ENCODE measurements around the gene FBXW7. TPM values are rescaled to one million over a fixed set of nuclear protein-coding genes. Genes with fewer than 3 reads are reported as not detected.
"Not testable (repeated sequence)": the region's sequence is repeated elsewhere in the genome, so short reads cannot be mapped to it uniquely, and the experiment has no call there.

FBXW7 gene
- total and polyA plus RNA-seq, 2 experiments from 2014 or later = 16.2 to 43.5 TPM

- Histone ChIP-seq H3K4me1 (ENCODE audit: insufficient read depth) (no peaks in the 10 kb centered on the region), H3K4me2 (no peak overlapping the region), H3K36me3 (replicated peaks; ENCODE audit: insufficient read depth, low read depth) (no peaks in the 10 kb centered on the region), H4K20me1 (ENCODE audit: insufficient read depth, poor library complexity, severe bottlenecking) (no peaks in the 10 kb centered on the region), H3K79me2 (peaks cover 2% of the 10 kb centered on the region), H2AFZ (no peak overlapping the region), H3K4me3 (no peak overlapping the region), H3K9me3 (ENCODE audit: low read depth) (no peaks in the 10 kb centered on the region), H3K27ac (no peak overlapping the region), H3K9me2 (replicated peaks; ENCODE audit: insufficient read depth) (no peaks in the 10 kb centered on the region), H3K27me3 (no peaks in the 10 kb centered on the region)
- no peak for DNase-seq (ENCODE audit: low spot score)
- no peak for TF ChIP-seq CTCF (IDR thresholded peaks at IDR 0.05; ENCODE audit: poor library complexity)
- 80% methylated on average over 2 of the region's 2 CpGs for WGBS (ENCODE audit: low lambda C conversion rate, missing lambda C conversion rate)
These were observed 9.2 kb upstream of the FBXW7 start for GRCh38 chr4:152545088-152545487.

GRCh38 chr4:152544533-152544932 is 8.6 kb upstream of the FBXW7 start:
- H3K4me1 ChIP-seq (ENCODE audit: insufficient read depth); H3K36me3 ChIP-seq (replicated peaks; ENCODE audit: insufficient read depth, low read depth); H3K79me2 ChIP-seq; H2AFZ ChIP-seq; H4K20me1 ChIP-seq (ENCODE audit: insufficient read depth, poor library complexity, severe bottlenecking); H3K9me2 ChIP-seq (replicated peaks; ENCODE audit: insufficient read depth); H3K4me3 ChIP-seq; H3K27me3 ChIP-seq; DNase-seq (ENCODE audit: low spot score); H3K9me3 ChIP-seq (ENCODE audit: low read depth); H3K4me2 ChIP-seq; H3K27ac ChIP-seq: not testable (repeated sequence)
- 94% methylated on average over 8 of the region's 8 CpGs for WGBS (ENCODE audit: low lambda C conversion rate, missing lambda C conversion rate)

- H3K4me1 ChIP-seq (ENCODE audit: insufficient read depth) = peaks cover 16% of the 10 kb centered on the region
- H3K9me3 ChIP-seq (ENCODE audit: low read depth) = no peaks in the 10 kb centered on the region
- no peaks in the 10 kb centered on the region for H3K9me2 ChIP-seq (replicated peaks; ENCODE audit: insufficient read depth)
- H3K27me3 ChIP-seq = no peaks in the 10 kb centered on the region
- H3K4me2 ChIP-seq = no peak overlapping the region
- H3K4me3 ChIP-seq = no peak overlapping the region
- H2AFZ ChIP-seq = no peak overlapping the region
- no peaks in the 10 kb centered on the region for H3K36me3 ChIP-seq (replicated peaks; ENCODE audit: insufficient read depth, low read depth)
- peaks cover 8% of the 10 kb centered on the region for H4K20me1 ChIP-seq (ENCODE audit: insufficient read depth, poor library complexity, severe bottlenecking)
- H3K79me2 ChIP-seq = peaks cover 33% of the 10 kb centered on the region
- H3K27ac ChIP-seq = no peak overlapping the region
- TF ChIP-seq CTCF (IDR thresholded peaks at IDR 0.05; ENCODE audit: poor library complexity) = no peak
- TF ChIP-seq EZH2phosphoT487 (IDR thresholded peaks at IDR 0.05; ENCODE audit: low read depth, severe bottlenecking, unreplicated experiment) = no peak
- no peak for TF ChIP-seq EZH2 (IDR thresholded peaks at IDR 0.05; ENCODE audit: borderline replicate concordance)
- DNase-seq (ENCODE audit: low spot score) = no peak
- 98% methylated on average over 13 of the region's 13 CpGs for whole genome bisulfite sequencing (ENCODE audit: low lambda C conversion rate, missing lambda C conversion rate)
These were observed 5.0 kb upstream of the FBXW7 start for GRCh38 chr4:152540941-152541340.

- Histone ChIP-seq H4K20me1 (ENCODE audit: insufficient read depth, poor library complexity, severe bottlenecking) (peaks cover 8% of the 10 kb centered on the region), H3K9me2 (replicated peaks; ENCODE audit: insufficient read depth) (no peaks in the 10 kb centered on the region), H3K79me2 (peaks cover 37% of the 10 kb centered on the region), H3K36me3 (replicated peaks; ENCODE audit: insufficient read depth, low read depth) (no peaks in the 10 kb centered on the region), H3K27me3 (no peaks in the 10 kb centered on the region), H3K4me3 (no peak overlapping the region), H2AFZ (no peak overlapping the region), H3K27ac (no peak overlapping the region), H3K9me3 (ENCODE audit: low read depth) (no peaks in the 10 kb centered on the region), H3K4me2 (no peak overlapping the region), H3K4me1 (ENCODE audit: insufficient read depth) (peaks cover 16% of the 10 kb centered on the region)
- DNase-seq (ENCODE audit: low spot score) = peak; percentile 14
- WGBS (ENCODE audit: low lambda C conversion rate, missing lambda C conversion rate) = 62% methylated on average over 4 of the region's 4 CpGs
- no peak for TF ChIP-seq CTCF (IDR thresholded peaks at IDR 0.05; ENCODE audit: poor library complexity)
- TF ChIP-seq EZH2 (IDR thresholded peaks at IDR 0.05; ENCODE audit: borderline replicate concordance) = no peak
- TF ChIP-seq EZH2phosphoT487 (IDR thresholded peaks at IDR 0.05; ENCODE audit: low read depth, severe bottlenecking, unreplicated experiment) = no peak
These were observed 4.4 kb upstream of the FBXW7 start for GRCh38 chr4:152540293-152540674.

Measured in hepatocyte (in vitro differentiated cells).